Mucosa of descending colon (tissue), 3 donors: ENCODE data around the gene HBZ. TPM values are rescaled to one million over a fixed set of nuclear protein-coding genes. Genes with fewer than 3 reads are reported as not detected.

ENCODE experiments used
- ATAC-seq: fragments of 200-7000 bp; cut with Tn5 transposase; one replicate; pipeline ENCODE4 v1.9.1; 2020; ENCODE audit warnings: mild to moderate bottlenecking, moderate library complexity
- DNase-seq, 3 donors: peaks; one replicate each; pipeline ENCODE4 v3.0.0-alpha.2; 2020
- H3K36me3 ChIP-seq: fragments of 200-600 bp; one replicate; pipeline ENCODE4 v1.8.0; 2021; ENCODE audit warnings: low read depth, mild to moderate bottlenecking
- H3K4me1 ChIP-seq: fragments of 200-600 bp; one replicate; pipeline ENCODE4 v1.8.0; 2021; ENCODE audit warnings: low read depth, mild to moderate bottlenecking
- H3K4me3 ChIP-seq: fragments of 200-600 bp; one replicate; pipeline ENCODE4 v1.8.0; 2021; ENCODE audit warnings: mild to moderate bottlenecking
- H3K9me3 ChIP-seq: fragments of 200-600 bp; one replicate; pipeline ENCODE4 v1.8.0; 2021; ENCODE audit warnings: mild to moderate bottlenecking
- CTCF ChIP-seq: fragments of 200-600 bp; IDR thresholded peaks from one replicate; pipeline ENCODE4 v1.8.0; 2022; ENCODE audit warnings: antibody characterized with exemption, mild to moderate bottlenecking
- intact Hi-C, 2 donors: fragments of 100-400 bp; cut with DNase I in 1 of 2; cut with micrococcal nuclease in 1 of 2; formaldehyde crosslinking; loops; one replicate each; pipeline versions ENCODE4 v1.11.0 to v1.11.1; 2022; cut with DNase I, micrococcal nuclease
- total RNA-seq, 3 donors: library from RNA; stranded (reverse); fragmentation: NEBNext Ultra II Directional in 2 of 3; extraction: Animal tissue kit (Norgen Biotek cat#: 25700) in 2 of 3; gene quantifications; one replicate each; pipeline versions ENCODE4 v1.2.1 to v1.2.4, GENCODE V29; 2021 to 2023
- donor health status: DM: no; HTN: no; CAD: no; lungs with moderate emphysema.
- donor health status: DM: no; HTN: no; CAD: no.
- donor health status: DM: no; HTN: yes; CAD: no.

The HBZ gene
- total RNA-seq, 3 donors from 2014 or later, result 0.41 TPM; not detected in 2

DNA sequence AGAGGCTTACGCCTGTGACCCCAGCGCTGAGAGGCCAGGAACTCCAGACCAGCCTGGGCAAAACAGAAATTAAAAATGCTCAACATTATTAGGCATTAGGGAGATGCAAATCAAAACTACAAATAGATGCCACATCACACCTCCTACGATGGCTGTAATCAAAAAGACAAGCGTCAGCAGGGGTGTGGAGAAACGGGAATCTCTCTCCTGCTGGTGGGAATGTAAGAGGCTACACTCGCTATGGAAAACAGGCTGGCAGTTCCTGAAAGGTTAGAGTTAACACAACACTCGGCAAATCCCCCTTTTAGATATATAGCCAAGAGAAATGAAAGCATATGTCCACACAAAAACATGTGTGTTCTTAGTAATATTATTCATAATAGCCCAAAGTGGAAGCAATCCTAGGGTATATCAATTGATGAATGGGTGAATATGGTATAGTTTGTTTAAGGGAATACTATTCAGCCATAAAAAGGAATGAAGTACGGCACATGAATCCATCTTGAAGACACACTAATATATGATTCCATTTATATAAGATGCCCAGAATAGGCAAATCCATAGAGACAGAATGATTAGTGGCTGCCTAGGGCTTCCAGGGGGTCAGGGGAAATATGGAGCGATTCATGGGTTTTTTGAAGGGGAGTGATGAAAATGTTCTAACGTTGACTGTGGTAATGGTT is 12.1 kb upstream of the HBZ start:
- no peaks in the 10 kb centered on the region for H3K9me3 ChIP-seq
- no peak for DNase-seq
- H3K36me3 ChIP-seq, result no peaks in the 10 kb centered on the region
- TF ChIP-seq CTCF, result no peak
- peaks cover 5% of the 10 kb centered on the region for H3K4me1 ChIP-seq
- no peak for ATAC-seq
- no peak overlapping the region for H3K4me3 ChIP-seq
- intact Hi-C loops, result no loop called here

DNA sequence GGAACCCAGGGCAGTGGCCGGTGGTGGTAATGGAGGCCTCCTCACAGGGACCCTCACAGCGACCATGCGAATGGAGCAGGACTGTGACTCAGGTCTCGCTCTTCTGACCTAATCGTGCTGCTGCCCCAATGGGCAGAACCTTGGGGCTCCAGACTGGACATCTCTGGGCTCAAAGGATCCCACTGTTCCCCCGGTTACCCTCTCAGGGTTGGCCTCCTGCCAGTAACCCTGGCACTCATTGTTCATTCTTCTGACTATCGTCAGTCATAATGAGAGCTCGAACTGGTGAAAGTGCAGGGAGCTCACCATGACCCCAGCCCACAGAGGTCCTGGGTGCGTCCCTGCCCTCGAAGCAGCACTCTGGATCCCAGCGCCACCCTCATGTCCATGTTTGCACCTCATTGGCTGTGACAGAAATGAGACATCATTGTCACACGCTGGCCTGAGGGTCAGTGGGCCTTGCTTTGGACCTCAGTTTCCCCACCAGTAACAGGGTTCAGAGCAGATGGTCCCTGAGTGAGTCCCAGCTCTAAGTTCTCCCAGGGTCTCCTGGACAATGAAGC is 10.0 kb upstream of the HBZ start:
- Histone ChIP-seq H3K9me3 (no peaks in the 10 kb centered on the region), H3K4me3 (no peak overlapping the region), H3K4me1 (no peaks in the 10 kb centered on the region), H3K36me3 (no peaks in the 10 kb centered on the region)
- TF ChIP-seq CTCF, result no peak
- ATAC-seq, result no peak
- intact Hi-C loops, result no loop called here
- DNase-seq, result no peak

GRCh38 chr16:143047-143446 is 9.4 kb upstream of the HBZ start:
- Histone ChIP-seq H3K9me3 (no peaks in the 10 kb centered on the region), H3K4me1 (no peaks in the 10 kb centered on the region), H3K4me3 (no peak overlapping the region), H3K36me3 (no peaks in the 10 kb centered on the region)
- ATAC-seq (no peak), DNase-seq (no peak)
- TF ChIP-seq CTCF, result no peak
- intact Hi-C loops, result no loop called here

DNA sequence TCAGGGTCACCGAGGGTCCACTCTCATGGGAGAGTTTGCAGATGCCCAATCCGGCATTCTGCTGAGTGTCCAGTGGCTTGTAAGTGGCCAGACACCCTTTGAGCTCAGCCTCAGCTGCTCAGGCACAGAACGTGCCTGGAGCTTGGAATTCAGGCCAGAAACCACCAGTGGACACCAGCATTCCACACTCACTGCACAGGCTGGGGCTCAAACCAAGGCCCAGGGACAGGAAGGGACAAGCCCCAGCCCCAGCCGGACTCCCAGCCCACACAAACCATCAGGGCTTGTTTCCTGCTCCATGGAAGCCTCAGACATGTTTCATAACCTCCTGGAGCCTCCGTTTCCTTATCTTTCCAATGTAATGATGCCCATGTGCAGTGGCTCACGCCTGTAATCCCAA is 9.0 kb upstream of the HBZ start:
- no peak for DNase-seq
- ATAC-seq, result no peak
- no peak for TF ChIP-seq CTCF
- intact Hi-C loops, result no loop called here
- Histone ChIP-seq H3K4me1 (no peaks in the 10 kb centered on the region), H3K36me3 (no peaks in the 10 kb centered on the region), H3K4me3 (no peak overlapping the region), H3K9me3 (no peaks in the 10 kb centered on the region)

DNA sequence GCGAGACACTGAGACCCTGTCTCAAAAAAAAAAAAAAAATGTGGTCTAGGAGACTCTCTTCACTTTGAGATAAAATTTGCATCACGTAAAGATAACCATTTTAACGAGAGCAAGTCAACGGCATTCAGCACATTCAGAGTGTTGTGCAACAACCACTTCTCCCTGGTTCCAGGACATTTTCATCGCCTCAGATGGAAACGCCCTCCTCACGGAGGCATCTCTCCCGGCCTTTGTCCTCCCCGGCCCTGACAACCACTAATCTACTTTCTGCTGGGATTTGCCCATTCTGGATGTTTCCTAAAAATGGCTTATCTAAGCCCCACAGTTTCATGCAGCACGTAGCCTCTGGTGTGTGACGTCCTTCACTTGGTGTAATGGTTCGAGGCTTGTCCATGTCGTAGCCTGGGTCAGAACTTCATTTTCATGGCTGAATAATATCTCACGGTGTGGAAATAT is 7.6 kb upstream of the HBZ start:
- DNase-seq, result no peak
- Histone ChIP-seq H3K4me1 (no peaks in the 10 kb centered on the region), H3K4me3 (no peak overlapping the region), H3K36me3 (no peaks in the 10 kb centered on the region), H3K9me3 (no peaks in the 10 kb centered on the region)
- TF ChIP-seq CTCF, result no peak
- intact Hi-C loops, result no loop called here
- no peak for ATAC-seq
